CD1c-positive myeloid dendritic cell (primary cell): ENCODE data around the gene CSRNP2.
A peak's percentile ranks its signal among the peaks of the same experiment; 100 is the strongest.
"Not testable (repeated sequence)": the region's sequence is repeated elsewhere in the genome, so short reads cannot be mapped to it uniquely, and the experiment has no call there.

Source experiments
- DNase-seq: peaks from one replicate; pipeline ENCODE4 v3.0.0-alpha.2; 2016; ENCODE audit errors: extremely low spot score

Gene CSRNP2, protein sequence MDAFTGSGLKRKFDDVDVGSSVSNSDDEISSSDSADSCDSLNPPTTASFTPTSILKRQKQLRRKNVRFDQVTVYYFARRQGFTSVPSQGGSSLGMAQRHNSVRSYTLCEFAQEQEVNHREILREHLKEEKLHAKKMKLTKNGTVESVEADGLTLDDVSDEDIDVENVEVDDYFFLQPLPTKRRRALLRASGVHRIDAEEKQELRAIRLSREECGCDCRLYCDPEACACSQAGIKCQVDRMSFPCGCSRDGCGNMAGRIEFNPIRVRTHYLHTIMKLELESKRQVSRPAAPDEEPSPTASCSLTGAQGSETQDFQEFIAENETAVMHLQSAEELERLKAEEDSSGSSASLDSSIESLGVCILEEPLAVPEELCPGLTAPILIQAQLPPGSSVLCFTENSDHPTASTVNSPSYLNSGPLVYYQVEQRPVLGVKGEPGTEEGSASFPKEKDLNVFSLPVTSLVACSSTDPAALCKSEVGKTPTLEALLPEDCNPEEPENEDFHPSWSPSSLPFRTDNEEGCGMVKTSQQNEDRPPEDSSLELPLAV

GRCh38 chr12:51083126-51083833 is at the start of gene CSRNP2:
TSS of gene CSRNP2 (minus strand) at chr12:51083596. CDS start at chr12:51076561, 7,035 bp downstream.
- peak; percentile 97 for DNase-seq

- DNase-seq, result no peak
Measured at GRCh38 chr12:51132693-51133092, 49.3 kb upstream of the CSRNP2 start.

GRCh38 chr12:51131745-51132521 is 48.5 kb upstream of the CSRNP2 start:
- no peak for DNase-seq

DNA sequence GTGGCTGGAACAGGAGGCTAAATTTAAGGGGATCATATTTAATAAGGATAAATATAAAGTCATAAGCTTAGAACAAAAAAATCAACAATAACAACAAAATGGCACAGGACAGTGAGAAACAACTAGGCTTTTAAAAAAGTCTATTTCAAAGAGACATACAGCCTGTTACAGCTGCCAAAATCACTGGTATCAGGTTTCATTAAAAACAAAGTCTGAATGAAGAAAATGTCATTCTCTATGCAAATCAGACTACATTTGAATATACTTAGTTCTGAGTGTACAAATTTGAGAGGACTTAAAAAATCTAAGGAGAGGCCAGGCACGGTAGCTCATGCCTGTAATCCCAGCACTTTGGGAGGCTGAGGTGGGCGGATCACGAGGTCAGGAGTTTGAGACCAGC is 45.5 kb upstream of the CSRNP2 start:
- no peak for DNase-seq

DNA sequence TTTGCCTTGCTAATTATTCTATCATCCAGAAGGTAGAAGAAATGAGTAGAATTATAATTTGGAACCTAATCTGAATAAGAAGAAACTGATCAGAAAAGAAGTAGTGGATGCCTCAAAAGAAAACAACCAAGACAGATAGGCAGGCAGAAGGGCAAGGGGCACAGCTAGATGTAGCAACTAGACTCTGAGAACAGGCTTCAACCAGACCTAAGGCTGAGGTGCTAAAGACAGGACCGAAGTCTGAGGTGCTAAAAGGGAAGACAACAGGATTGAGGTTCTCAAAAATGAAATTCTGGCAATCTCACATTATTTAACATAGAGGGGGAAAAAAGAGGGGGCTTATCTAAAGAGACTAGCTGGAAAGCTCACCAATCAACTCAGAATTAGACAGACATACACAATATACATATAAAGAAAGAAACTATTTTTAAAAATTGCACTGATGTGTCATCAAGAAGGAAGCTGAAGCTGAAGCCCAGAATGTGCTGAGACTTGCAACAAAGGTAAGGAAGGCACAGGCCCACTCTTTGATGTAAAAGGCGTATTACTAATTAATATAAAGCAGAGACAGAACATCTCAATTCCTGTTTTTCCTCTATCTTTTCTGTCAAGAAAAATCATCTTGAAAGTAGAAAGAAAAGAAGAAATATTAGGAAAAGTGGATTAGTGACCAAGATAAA is 43.8 kb upstream of the CSRNP2 start:
- no peak for DNase-seq

DNA sequence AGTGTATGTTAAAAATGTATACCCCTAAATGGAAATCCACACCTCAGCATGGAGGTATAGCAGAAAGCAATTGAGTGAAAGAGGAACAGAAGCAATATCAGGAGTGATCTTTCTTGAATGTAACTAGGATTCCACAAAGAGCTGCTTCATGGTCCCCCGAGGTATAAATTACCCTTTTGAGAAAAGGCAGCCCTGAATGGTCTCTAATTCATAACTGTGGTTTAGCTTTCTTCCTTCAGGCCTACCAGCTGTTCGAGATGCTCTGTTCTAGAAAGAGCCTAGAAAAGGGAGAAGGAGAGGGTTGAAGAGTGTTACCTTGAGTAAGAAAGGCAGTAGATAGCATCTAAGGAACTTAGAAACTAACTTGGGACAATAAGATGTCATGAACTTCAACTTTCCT is 42.9 kb upstream of the CSRNP2 start:
- no peak for DNase-seq

DNA sequence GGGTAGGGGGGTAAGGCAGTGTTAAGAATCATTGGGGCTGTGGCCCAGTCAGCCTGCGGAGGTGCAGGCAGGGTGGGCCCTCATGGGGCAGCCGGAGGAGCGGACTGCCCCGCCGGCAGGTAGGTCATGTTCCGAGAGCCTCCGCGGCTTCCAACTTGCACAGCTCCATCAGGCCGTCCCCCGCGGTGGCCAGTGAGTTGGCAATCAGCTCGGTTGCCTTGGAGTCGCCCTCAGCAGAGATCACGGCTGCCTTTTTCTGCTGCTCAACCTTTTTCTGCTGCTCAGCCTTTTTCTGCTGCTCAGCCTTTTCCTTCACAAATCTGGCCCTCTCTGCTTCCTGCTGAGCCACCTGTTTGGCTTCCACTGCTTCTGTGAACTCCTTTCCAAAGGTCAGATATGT is 41.1 kb upstream of the CSRNP2 start:
- DNase-seq, result no peak

DNA sequence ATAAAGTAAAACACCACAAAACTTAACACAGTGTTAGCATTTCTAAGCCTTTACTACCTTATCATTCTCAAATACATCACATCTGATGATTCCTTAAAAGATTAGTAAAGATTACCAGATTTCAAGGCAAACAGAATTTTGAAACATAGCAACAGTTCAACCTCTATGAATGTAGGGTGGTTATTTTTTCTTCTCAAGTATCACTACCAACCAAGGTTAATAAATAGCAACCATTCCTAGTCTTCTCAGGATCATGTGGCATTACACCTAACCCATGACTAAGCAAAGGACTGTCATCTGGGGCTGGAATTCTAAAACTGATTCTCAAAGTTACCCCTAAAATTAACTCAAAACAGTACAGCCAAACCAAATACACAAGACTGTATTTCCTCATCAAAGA is 39.4 kb upstream of the CSRNP2 start:
- no peak for DNase-seq

- DNase-seq, result no peak
Measured at GRCh38 chr12:51118706-51119105, 35.3 kb upstream of the CSRNP2 start.

GRCh38 chr12:51115533-51115932 is 32.1 kb upstream of the CSRNP2 start:
- no peak for DNase-seq

DNA sequence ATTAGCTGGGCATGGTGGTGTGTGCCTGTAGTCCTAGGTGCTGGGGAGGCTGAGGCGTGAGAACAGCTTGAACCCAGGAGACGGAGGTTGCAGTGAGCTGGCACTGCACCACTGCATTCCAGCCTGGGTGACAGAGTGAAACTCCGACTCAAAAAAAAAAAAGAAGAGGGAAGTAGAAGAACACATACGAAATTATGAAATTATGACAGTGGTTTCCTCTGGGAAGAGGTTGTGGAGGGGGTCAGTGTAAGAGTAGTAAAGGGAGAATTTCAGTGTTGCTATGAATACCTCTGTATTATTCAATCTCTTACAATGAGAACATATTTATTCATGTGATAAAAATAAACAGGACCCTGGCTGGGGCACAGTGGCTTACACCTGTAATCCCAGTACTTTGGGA is 24.7 kb upstream of the CSRNP2 start:
- no peak for DNase-seq

GRCh38 chr12:51103977-51104376 is 20.6 kb upstream of the CSRNP2 start:
- DNase-seq, result no peak

GRCh38 chr12:51098611-51099010 is 15.2 kb upstream of the CSRNP2 start:
- no peak for DNase-seq

- no peak for DNase-seq
Measured at GRCh38 chr12:51090705-51091229, 7.4 kb upstream of the CSRNP2 start.

DNA sequence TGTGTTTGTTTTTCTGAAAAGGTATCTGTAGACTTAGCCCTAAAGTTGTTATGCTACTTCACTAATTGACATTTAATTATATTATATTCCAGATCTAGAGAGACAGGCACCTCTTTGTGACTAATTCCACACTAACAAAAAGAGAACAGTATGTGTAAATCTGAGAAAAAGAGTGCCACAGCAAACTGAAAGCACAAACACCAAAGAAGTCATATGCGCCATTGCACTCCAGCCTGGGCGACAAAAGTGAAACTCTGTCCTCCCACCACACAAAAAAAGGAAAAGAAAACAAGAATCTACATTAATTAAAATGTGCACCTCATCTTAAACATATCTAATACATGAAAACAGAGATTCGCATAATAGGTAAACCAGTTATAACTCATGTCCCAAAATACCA is 4.4 kb upstream of the CSRNP2 start:
- DNase-seq, result no peak

- no peak for DNase-seq
Measured at GRCh38 chr12:51086933-51087332, 3.5 kb upstream of the CSRNP2 start.

DNA sequence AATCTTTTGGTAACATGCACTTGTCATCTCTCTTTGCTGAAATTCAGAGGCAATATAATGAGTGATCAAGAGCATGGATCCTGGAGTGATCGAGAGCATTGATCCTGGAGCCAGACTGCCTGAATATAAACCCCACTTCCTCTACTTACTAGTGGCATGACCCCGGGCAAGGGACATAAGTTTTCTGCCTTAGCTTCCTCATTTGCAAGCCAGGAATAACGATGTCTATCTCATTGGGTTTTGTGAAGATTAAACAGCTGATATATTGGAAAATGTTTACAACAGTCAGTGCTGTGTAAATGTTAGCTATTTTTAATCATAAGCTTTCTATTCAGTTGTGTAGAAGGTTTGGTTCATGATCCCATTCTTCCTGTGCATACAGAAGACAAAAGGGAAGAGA is 2.4 kb upstream of the CSRNP2 start:
- peak; percentile 41 for DNase-seq

GRCh38 chr12:51082561-51083125 is 753 bp downstream of the CSRNP2 start:
- peak; percentile 45 for DNase-seq

DNA sequence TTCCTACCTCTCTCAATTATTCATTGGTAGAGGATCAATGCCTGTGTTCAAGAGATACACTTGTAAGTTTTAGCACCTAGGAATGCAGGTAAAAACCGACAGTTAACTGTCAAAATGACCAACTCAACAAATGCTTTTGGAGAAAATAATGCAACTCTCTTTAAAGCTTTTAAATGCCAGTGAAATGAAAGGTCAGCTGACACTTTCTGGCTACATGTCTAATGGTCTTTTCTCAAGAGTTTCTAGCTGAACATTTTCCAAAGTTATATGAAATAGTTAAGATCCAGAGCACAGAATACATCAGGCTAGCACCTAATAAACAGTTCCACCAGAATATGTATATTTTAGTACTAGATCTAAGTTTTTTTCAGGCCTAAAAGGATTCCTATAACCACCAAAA is 2.0 kb downstream of the CSRNP2 start:
- DNase-seq, result no peak

DNA sequence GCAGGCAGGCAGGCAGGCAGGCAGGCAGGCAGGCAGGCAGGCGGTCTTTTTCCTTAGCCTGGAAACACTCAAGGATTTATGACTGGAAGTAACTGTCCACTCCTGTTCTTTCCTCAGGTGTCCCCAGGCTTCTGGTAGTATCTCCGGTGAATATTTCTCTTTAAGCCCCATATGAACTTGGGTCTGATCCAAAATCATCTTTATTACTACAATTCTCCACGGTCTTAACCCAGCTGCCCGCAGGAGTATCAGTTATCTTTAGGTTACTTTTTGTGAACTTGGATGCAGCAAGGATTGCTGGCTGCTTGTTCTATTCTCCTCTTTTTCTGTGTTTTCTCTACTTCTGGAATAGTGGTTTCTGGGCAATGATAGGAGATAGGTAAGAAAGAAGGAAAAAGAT is 3.3 kb downstream of the CSRNP2 start:
- no peak for DNase-seq

- DNase-seq, result not testable (repeated sequence)
Measured at GRCh38 chr12:51078866-51079265, 4.5 kb downstream of the CSRNP2 start.
